ENCODE results near the gene MBP.
"Not testable (repeated sequence)": the region's sequence is repeated elsewhere in the genome, so short reads cannot be mapped to it uniquely, and the experiment has no call there.

MBP gene

DNA sequence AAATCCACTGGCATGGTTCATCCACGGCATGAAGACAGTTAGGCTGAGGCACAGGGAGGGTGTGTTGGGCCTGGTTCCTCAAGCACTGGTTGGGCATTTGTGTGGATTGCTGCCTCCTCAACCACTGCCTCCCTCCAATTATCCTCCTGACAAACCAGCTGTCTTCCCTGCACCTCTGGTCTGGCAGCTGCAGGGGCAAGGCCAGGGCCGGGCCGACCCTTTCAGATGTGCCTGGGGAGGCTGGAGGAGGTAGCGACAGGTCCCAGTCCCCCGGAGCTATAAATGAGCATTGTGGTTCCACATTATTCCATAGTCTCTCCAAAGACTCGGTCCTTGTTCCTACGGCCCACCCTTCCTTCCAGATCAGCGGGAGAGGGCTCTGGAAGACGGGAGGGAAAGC is 86.2 kb downstream of the MBP start:
- no peak for DNase-seq

DNA sequence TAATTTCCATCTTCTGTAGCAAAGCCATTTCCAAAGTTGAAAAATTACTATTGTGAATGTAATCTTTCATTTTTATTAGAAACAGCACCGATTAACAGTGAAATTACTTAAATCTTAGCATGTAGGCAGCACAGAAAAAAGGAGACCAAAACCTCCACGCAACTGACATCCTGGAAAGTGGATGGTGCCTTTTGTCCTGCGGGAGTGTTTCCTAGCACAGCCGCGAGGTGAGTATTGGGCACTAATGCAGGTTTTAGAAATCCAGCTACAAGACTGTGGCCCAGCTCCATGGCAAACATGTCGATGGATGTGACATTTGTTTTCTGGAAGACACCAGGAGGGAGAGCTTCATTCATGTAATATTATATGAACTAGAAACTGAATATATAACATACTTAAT is 86.9 kb downstream of the MBP start:
- no peak for DNase-seq

DNA sequence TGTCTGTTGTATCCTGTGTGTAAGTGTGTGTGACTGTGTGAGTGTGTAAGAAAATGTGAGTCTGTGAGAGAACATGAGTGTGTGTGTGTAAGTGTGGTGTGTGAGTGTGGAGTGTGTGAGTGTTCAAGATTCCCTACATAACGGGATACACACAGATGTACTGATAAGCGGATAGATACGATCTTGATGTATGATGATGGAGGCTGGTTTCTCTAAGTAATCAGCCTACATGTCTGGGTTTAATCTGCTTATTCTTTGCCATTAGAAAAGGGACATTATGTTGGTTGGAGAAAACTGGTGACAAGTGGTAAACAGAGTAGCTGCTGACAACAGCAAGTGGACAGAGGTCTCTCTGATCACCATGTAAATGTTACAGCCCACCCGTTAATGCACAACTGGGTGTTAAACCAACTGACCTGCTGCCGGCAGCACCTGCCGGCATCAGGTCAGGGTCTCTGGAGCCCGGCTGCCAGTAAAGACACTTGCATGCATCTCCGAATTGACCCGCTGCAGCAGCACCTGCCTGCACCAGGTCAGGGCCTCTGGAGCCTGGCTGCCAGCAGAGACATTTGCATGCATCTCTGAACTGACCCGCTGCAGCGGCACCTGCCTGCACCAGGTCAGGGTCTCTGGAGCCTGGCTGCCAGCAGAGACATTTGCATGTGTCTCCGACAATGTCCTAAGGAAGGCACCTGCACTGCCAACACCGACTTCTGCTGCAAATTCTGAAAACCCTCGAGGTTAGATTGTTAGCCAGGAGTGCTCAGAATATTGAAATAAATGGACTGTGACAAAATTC is 87.5 kb downstream of the MBP start:
- no peak for DNase-seq

DNA sequence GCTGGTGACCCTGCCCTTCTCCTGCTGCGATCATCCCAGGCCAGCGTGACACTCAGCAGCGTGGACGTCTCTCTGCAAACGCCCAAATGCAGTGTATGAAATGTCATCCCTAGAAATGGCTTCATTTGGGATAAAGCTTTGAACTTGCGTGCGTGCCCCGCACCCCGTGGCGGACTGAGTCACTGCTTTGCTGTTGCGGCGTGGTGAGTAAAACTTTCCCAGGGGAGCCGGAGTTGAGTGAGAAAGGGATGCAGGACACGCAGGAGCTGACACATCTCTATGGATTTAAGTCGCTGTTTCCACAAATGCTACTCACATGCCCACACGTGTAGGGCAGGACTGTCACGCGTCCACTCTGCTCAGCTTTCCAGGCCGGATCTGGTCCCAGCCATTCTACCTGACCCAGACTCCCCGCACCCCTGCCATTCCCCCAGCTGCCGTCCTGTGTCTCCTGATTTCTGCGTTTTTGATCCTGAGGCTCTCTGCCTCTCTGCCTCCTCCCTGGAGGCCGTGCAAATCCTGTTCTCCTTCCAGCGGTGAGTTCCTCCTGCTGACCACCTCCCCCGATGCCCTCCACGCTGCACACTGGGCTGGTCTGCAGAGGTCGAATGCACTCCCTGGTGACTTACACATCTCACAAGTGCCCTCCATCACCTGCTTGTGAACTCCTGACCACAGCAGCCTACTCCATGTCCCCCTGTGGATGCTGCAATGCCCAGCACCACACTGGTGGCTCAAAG is 88.9 kb downstream of the MBP start:
- DNase-seq: no peak

DNA sequence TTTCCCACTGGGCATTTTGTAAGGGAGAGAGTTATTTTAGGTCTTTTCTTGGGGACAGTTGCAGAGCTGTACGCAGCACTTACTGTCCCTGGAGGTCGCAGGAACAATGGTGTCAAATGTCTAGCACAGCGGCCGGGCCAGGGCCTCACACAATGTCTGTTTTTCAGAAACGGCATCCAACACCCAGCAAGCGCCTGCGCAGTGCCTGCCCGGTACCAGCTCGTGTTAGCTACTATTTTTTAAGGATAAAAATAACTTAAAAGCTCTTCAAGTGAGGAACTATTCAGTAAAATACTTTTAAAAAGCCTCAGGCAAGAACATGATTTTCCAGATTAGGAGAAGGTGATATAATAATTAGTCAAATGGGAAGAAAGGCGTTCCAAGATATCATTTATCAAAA is 90.0 kb downstream of the MBP start:
- DNase-seq: no peak

DNA sequence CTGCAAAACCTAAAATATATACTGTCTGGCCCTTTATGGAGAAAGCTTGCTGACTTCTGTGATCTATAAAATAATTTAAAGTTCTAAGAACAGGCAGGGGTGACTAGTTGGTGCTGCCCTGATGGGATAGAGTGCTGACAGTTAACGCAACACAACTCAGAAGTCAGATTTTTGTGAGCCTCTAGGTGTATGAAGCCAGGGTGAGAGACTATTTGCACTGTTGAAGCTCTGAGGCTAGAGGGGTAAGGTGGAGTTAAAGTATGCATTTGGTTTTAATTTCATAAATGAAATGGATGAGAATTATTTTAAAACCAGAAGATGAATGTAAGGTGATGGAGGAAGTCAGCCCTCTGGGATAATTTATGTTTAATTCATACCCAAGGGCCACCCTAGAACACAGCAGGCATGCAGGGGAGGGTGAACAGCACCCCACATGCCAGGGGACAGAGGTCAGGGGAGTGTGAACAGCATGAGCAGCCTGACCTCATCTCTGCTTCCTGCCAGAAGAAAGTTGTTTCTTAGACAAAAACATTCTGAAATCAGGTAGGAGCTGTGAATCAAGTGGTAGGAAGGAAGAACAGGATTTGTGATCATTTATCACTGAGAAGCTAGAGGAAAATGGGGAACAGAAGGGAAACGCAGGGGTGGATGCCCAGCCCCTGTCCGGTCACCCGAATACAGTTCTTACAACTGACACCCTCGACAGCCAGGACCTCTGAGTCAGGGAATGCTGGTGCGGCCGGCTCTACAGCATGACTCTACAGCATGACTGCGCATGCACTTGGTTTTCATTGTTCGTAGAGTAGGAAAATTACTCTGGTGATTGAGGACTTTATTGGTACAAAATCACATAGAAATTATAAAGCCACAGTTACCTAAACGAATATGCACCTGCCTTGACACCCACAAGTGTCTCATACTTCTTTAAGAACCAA is 93.1 kb downstream of the MBP start:
- no peak for DNase-seq

DNA sequence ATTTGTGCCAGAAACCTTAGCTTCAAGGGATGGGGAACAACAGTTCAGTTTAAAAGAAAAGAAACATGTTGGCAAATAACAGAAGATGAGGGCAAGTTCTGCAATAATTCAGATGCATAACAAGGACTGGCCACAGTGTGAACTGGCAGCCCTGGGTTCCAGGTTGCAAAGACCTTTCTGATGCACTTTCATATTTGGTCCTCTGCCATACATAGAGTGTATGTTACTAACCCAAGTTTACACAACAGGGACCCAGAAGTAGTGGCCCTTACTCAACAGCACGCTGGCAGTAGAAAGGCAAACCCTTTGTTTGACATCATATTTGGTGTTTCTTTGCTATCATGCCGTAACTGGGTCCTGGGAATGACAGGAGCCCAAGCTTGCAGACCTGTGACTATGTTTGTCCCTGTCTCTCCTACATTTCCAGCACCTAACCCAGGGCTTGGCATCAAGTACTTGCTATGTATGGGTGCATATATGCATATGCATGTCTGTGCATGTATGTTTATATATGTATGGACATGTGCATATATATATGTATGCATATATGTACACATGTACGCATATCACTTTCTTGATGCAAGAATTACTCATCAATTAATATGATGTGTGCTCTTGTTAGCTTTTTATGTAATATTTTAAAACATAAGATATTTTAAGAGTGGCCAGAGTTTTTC is 94.3 kb downstream of the MBP start:
- DNase-seq: no peak

DNA sequence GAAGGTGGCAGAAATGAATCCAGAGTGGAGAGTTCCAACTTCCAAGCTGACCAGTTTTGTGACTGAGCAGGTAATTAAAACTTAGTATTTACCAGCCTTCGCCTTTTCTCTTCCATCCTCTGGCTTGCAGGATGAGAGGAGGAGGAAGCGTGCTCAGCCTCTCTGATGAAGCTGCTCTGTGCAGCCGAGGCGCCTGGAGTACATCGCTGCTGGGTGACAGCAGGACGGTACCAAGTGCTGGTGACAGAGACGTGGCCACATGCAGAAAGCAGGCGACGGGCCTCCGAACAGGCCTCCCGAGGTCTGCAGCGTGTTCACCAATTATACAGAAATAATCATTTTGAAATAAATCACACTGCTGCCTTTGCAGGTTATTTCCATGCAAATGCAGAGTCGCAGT is 95.0 kb downstream of the MBP start:
- no peak for DNase-seq

DNA sequence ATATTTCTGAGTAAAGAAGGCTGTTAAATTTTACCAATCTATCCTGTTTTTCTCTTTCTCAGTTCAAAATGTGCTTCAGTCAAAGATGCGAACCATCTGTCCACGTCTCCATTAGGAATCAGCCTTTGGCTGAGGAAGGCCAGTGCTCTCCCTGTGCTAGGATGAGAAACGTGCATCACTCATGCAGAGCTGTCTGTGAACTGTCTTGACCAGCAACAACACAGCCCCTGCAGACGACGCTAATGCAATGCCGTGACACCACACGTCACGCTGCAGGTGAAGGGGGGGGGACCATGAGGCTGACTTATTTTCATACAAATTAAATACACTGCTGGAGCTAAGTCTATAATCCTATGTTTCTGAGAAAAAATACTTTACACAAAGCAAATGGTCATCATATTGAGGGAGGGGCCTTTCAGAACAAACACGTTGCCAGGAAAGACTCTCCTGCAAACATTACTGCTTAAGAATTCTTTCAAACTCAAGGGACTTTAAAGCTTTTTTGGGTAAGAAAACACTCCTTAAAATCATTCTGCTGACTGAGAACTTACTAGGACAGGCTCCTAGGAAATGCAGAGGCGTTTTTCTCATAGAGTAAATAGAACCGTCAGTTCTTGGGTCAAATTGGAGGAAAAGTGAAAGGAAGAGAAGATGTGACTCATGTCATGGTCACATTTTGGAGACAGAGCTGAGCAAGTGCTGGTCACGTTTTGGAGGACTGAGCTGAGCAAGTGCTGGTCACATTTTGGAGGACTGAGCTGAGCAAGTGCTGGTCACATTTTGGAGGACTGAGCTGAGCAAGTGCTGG is 97.0 kb downstream of the MBP start:
- no peak for DNase-seq

DNA sequence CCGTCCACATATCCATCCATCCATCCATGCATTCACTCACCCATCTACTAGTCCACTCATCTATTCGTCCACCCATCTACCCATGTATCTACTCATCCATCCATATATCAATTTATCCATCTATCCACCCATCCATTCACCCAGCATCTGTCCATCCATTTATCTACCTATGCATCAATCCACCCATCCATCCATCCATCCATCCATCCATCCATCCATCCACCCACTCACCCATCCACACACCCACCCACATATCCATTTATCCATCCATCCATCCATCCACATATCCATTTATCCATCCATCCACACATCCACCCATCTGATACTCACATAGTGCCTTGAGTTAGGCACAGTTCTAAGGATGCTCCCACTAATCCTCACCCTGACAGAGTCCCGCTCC is 99.0 kb downstream of the MBP start:
- no peak for DNase-seq

DNA sequence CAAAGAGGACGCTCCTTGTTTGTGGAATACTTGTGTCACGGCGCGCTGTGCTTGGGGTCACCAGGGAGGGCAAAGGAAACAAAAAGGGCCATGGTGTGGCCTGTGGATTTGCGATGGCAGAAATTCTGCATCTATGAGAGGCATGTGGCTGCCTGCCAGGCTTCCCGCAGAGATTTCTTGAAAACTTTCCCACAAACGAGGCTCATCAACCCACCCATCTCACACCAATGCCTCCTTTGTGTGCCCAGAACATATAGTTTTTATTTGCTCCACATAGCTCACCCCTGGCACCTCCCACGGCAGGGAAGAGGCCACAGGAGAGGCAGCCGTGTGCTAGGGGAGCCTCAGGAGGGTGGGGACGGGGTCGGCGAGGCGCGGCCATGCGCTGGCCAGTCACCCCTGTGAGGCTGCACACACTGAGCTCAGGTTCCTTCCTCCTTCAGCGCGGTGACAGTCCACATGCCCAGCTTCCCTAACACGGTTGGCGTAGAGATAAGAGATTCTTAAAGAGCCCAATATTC is 100.3 kb downstream of the MBP start:
- no peak for DNase-seq

DNA sequence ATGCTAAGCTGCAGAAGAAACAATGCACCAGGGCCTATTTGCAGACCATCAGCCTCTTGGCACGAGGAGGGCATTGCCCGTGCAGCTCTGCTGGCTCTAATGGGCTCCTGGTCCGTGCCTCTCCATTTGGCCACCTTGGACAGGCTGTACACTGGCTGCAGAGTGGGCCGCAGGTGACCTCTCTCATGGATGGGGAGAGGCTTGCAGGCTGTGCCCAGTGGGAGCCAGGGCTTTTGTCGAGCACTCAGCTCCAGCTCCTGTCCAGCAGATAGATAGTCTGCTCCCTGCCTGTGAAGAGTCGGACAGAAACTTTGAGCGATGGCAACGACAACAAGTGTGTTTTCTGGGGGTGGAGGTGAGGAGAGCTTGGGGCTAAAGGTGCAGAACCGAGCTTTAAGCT is 100.9 kb downstream of the MBP start:
- DNase-seq: no peak

DNA sequence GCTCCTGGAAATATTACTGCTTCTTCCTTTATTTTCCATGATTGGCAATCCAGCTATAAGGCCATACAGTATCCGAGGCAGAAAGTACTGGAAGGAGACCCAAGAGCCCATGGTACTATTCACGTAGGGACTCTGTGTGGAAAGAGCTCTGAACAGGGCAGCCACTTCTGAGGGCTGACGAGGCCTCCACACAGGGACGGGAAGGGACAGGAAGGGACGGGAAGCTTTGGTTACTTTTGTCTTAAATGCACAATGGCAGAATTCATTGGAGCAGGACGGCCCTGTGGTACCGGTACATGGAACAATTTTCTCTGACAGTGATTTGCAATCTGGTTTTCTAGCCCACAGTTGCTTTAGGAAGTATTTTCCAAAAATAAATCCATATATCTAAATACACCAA is 102.4 kb downstream of the MBP start:
- DNase-seq: no peak

DNA sequence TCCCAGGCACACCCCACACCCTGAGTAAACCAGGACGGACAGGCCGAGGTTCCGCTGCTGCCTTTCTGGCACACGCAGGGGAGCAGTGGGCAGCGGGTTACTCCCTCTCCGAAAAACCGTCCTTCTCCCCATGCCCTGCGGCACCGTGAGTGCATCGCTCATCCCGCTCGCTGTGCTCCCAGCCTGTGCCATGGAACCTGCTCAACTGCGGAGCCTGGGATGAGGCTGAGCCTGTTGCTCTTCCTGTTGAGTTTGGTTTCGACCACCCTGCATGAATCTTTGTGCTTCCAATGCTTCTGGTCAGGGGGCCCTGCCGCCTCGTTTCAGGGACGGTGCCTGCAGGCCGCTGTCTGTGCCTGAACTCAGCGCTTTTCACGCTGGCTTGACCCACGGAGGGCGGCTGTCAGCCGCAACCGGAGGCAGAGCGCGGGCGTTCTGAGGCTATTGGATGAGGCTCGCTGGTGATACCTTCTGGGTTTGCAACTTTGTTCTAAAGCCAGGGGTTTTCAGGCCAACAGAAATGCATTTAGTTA is 106.7 kb downstream of the MBP start:
- no peak for DNase-seq

DNA sequence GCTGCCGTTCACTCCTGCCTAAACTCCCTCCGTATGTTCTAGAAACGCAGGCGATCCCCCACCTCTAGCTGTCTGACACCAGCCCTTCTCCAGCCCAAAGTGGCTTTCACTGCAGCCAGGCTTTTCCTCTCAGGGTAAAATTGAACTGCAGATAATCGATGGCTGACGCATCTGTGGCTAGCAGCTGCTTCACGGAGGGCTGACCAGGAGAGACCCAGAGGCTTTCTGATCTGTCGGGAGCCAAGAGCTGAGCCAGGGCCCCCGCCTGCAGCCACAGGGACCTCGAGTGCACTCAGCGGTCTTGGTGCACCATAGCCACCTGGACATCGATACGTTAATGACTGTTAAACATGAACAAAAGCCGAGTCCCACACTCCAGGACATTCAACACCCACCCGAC is 107.5 kb downstream of the MBP start:
- no peak for DNase-seq

DNA sequence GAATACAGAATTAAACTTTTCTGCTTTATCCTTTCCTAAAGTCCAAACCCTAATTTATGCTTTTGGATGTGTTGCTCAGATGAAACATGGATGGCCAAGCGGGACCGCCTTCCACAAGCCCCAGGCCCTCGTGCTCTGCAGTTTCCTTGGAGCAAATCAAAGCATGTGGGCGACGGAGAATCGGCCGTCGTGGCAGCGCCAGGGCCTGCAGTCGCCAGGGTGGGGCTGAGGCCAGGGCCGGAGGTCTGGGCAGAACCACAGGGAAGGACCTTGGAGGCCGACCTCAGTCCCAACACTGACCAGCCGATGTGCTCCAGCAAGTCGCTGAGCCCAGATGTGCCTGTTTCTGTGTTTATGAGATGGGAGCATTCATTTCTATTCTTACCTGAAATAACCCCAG is 108.1 kb downstream of the MBP start:
- no peak for DNase-seq

DNA sequence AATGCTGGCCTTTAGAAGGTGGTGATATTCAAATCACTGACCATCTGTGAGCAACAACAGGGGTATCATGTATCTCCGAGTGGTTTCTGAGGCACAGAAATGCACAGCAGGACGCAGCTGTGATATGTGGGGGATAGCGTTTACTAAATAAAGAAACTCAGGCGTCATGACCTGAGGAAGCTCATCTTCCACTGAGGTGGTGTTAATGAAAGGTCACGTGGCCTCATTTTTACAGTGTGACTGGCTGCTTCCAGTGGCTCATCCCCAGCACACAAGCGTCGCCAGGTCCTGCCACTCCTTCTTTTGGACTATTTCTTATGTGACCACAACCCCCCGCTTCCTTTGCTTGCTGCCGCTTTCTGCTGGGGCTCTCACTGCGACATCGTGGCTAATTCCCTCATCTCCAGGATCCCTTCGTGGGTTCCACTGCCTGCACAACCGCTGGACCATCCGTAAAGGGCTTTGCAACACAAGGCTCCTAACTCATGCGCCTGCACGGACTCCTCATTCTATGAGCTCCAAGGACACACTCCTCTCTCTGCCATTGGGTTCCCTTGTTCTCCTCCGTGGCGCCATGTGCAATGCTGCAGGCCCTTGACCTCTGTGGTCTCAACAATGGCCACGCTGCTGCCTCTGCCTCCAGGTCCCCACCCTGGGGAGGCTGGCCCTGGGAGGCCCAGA is 109.3 kb downstream of the MBP start:
- no peak for DNase-seq

DNA sequence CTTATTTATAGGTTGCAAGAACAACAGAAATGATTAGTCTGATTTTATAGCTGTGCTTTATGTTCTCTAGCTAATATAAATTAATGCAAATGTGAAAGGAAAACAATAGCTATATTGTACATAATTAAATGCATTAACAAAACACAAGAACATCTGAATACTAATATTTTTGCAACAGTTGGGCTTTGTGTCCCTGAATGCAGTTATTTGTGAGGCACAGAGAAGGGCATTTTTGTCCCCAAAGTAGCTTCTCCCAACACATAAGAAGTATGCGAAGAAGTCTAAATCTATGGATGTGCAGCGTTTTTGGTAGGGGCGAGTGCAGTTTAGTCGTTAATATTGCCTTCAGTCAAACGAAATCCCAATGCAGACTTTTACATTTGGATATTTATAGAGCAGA is 110.0 kb downstream of the MBP start:
- no peak for DNase-seq

DNA sequence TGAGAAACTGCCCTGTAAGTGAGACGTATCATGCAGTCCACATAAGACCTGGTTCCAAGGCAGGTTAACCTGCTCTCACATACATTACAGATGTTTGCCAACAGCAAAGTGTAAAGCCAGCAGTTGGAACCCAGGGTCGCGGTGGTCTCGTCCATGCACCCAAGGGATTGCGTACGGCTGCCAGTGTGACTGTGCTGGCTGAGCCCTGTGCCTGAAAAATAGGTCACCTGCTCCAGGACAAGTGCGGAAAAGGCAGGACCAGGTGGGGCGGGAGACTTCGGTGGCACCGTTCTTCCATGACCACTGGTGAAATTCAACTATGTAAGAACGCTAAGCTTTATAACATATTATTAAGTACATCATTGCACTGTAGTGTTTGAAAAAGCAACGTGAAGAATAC is 110.5 kb downstream of the MBP start:
- DNase-seq: no peak

DNA sequence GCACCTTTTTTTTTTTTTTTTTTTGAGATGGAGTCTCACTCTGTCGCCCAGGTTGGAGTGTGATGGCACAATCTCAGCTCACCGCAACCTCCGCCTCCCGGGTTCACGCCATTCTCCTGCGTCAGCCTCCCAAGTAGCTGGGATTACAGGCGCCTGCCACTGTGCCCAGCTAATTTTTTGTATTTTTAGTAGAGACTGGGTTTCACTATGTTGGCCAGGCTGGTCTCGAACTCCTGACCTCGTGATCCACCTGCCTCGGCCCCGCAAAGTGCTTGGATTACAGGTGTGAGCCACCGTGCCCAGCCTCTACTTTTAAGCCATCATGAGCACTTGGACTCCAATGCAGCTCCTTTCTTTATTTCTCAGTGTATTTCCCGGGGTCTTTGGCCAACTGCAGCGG is 111.1 kb downstream of the MBP start:
- DNase-seq: not testable (repeated sequence)

DNA sequence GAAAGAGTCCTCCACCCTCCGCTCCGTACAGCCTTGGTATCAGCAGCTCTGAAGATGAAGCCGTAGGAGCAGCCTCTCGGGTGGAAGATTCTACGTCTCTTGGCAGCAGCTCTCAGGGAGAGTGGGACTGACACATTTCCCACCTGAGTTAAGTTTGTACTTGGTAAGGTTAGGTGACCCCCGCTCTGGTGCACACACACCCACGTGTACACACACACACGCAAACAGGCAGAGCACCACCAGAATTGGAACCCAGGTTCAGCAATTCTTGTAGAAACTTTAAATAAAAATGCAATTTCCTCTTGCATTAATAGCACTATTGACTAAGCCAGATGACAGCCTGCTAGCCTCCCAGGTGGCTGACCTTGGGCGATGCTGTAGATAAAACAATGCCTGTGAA is 111.5 kb downstream of the MBP start:
- DNase-seq: no peak

Data from activated CD8-positive, alpha-beta memory T cell treated with anti-CD3 and anti-CD28 coated beads, Interleukin-2, amount 50 U/mL, for 48 hours (primary cell).